PC-3 (cell line): ENCODE results near the gene STIM1. TPM values are rescaled to one million over a fixed set of nuclear protein-coding genes. Genes with fewer than 3 reads are reported as not detected.
A peak's percentile ranks its signal among the peaks of the same experiment; 100 is the strongest.

ENCODE experiments used
- ATAC-seq: fragments of 200-7000 bp; cut with Tn5 transposase; 2 replicates; pipeline ENCODE4 v1.9.1; 2020; ENCODE audit warnings: mild to moderate bottlenecking, moderate library complexity
- BruUV-seq: library from RNA; stranded (reverse); fragments of 400-500 nt; replicated peaks from 2 replicates; lab custom pipeline; 2021; lab: Mats Ljungman, UMichigan
- CTCF ChIA-PET: fragments of 300-600 bp; sonication (Branson Sonifier 250); formaldehyde crosslinking; loops from one replicate; lab custom pipeline; 2022; ENCODE audit warnings: antibody characterized with exemption; lab: Charles Lee
- POLR2A ChIA-PET: fragments of 300-600 bp; sonication (Branson Sonifier 250); formaldehyde crosslinking; loops from one replicate; lab custom pipeline; 2022; ENCODE audit warnings: antibody characterized with exemption; ENCODE audit not compliant: unreplicated experiment; lab: Charles Lee
- DNase-seq: peaks from one replicate; pipeline ENCODE4 v3.0.0-alpha.2; 2015
- H2AFZ ChIP-seq: fragments of 300-600 bp; sonication (generic); 2 replicates; pipeline ENCODE4 v1.6.0; 2016; ENCODE audit warnings: antibody characterized with exemption, low read length
- H3F3A ChIP-seq: fragments of 300-600 bp; sonication (generic); one replicate; pipeline ENCODE4 v1.6.0; 2017; ENCODE audit warnings: antibody characterized with exemption, low read length, control low read depth, mild to moderate bottlenecking; ENCODE audit not compliant: unreplicated experiment
- H3K27ac ChIP-seq: fragments of 300-600 bp; sonication (generic); 2 replicates; pipeline ENCODE4 v1.5.1; 2016; ENCODE audit warnings: mild to moderate bottlenecking, low read length
- H3K27me3 ChIP-seq: fragments of 300-600 bp; sonication (generic); 2 replicates; pipeline ENCODE4 v1.6.1; 2016; ENCODE audit warnings: low read length, mixed read lengths
- H3K36me3 ChIP-seq: fragments of 300-600 bp; sonication (generic); 2 replicates; pipeline ENCODE4 v1.6.1; 2016; ENCODE audit warnings: low read depth, mixed run types, low read length, mixed read lengths
- H3K4me1 ChIP-seq: fragments of 300-600 bp; sonication (generic); 2 replicates; pipeline ENCODE4 v1.5.1; 2016; ENCODE audit warnings: low read length; ENCODE audit not compliant: insufficient read depth
- H3K4me2 ChIP-seq: fragments of 300-600 bp; sonication (generic); 2 replicates; pipeline ENCODE4 v1.6.0; 2016; ENCODE audit warnings: low read length
- H3K4me3 ChIP-seq: fragments of 300-600 bp; sonication (generic); 2 replicates; pipeline ENCODE4 v1.5.1; 2016; ENCODE audit warnings: mild to moderate bottlenecking, low read length, mixed read lengths
- H3K79me2 ChIP-seq: fragments of 300-600 bp; sonication (generic); 2 replicates; pipeline ENCODE4 v1.6.1; 2017; ENCODE audit warnings: low read length, mixed read lengths
- H3K9ac ChIP-seq: fragments of 300-600 bp; sonication (generic); 2 replicates; pipeline ENCODE4 v1.6.0; 2016; ENCODE audit warnings: mild to moderate bottlenecking, low read length
- H3K9me2 ChIP-seq: fragments of 300-600 bp; sonication (generic); replicated peaks from 2 replicates; pipeline ENCODE4 v1.6.1; 2016; ENCODE audit warnings: mixed run types, low read length, mixed read lengths
- H3K9me3 ChIP-seq: fragments of 300-600 bp; sonication (generic); 2 replicates; pipeline ENCODE4 v1.6.1; 2016; ENCODE audit warnings: low read length, mixed read lengths
- H4K20me1 ChIP-seq: fragments of 300-600 bp; sonication (generic); 2 replicates; pipeline ENCODE4 v1.6.1; 2016; ENCODE audit warnings: low read length, mixed read lengths
- EZH2 ChIP-seq: fragments of 300-600 bp; sonication (generic); IDR thresholded peaks from one replicate; pipeline ENCODE4 v1.6.1; 2017; ENCODE audit warnings: antibody characterized with exemption, mild to moderate bottlenecking, low read length; ENCODE audit not compliant: unreplicated experiment
- EZH2phosphoT487 ChIP-seq: fragments of 300-600 bp; sonication (generic); IDR thresholded peaks from 2 replicates; pipeline ENCODE4 v1.6.1; 2018; ENCODE audit warnings: mild to moderate bottlenecking, antibody characterized with exemption, low read length, borderline replicate concordance
- intact Hi-C: fragments of 100-400 bp; cut with micrococcal nuclease; formaldehyde crosslinking; loops from 2 replicates; pipeline ENCODE4 v1.9.0; 2023
- total RNA-seq: library from RNA; depleted of rRNA; stranded (reverse); fragments of >200 nt; gene quantifications from 2 replicates; pipeline ENCODE4 v1.2.3, GENCODE V29; 2014
- TF ChIP-seq, protein P1 (sequence below): fragments of 300-600 bp; sonication (generic); conservative IDR thresholded peaks from 2 replicates; pipeline ENCODE4 v1.5.1; 2017; ENCODE audit warnings: antibody characterized with exemption, low read depth, mild to moderate bottlenecking, low read length

The STIM1 gene
- total RNA-seq, 1 experiment from 2014 or later: 22.8 TPM

DNA sequence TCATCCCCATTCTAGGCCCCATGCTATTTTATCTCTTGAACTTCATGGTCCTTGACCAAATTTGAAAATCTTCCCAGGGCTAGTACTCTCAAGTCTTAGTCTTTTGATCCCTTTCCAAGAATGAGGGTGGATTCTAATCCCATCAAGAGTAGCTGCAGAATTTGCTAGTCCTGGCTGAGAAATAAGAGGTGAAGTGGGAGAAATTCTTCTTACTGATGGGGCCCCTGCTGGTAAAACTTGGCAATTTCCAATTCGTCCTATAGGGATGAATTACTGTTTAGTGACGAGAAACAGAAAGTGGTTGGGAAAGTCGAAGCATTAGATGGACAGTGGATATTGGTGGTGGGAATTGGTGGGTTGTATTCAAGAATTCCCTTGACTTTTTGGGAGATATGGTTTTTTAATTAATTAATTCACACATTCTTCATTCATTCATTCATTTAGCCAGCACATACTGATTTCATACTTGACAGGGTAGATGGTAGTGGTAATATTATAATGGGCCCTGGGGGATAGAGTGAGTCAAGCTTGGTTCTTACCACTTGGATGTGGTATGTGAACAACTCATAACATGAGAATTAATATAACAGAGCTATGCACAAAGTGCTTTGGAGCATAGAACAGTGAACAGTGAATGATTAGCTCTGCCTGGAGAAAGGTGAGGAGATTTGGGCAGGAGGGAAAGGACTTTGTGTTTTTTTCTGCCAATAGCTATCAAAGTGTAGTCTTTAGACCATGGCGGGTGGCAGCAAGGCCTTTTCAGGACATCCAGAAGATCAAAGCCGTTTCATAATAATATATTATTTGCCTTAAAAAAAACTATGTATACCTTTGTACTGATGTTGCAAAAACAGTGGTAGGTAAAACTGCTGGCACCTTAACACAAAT is 103.8 kb downstream of the STIM1 start:
- Histone ChIP-seq H2AFZ (no peak overlapping the region), H3K4me2 (peak overlapping the region; percentile 14; the same call in 1 of the 2 replicates), H3K9me2 (no peaks in the 10 kb centered on the region), H3F3A (peaks cover 5% of the 10 kb centered on the region), H3K9ac (no peak overlapping the region), H3K4me1 (peaks cover 31% of the 10 kb centered on the region), H3K27ac (no peak overlapping the region), H3K4me3 (no peak overlapping the region), H4K20me1 (no peaks in the 10 kb centered on the region), H3K27me3 (no peaks in the 10 kb centered on the region), H3K36me3 (no peaks in the 10 kb centered on the region), H3K9me3 (no peaks in the 10 kb centered on the region), H3K79me2 (no peaks in the 10 kb centered on the region)
- CTCF ChIA-PET: interaction anchor here (0.5 to 1.4 kb wide), 3 partner anchors 104 to 111 kb away, joined by 4 to 7 read pairs (median 6); partner anchors contain the start of gene STIM1
- peak; percentile 60 for DNase-seq
- POLR2A ChIA-PET: no interaction called here
- peak; percentile 33 for ATAC-seq
- intact Hi-C loops: loop anchor here (2.0 to 10.0 kb wide), 3 partner anchors 37 to 116 kb away; partner anchors contain the start of gene STIM1
- BruUV-seq: no TSS peak
- TF ChIP-seq EZH2phosphoT487 (no peak), EZH2 (no peak)
- TF ChIP-seq, protein P1, sequence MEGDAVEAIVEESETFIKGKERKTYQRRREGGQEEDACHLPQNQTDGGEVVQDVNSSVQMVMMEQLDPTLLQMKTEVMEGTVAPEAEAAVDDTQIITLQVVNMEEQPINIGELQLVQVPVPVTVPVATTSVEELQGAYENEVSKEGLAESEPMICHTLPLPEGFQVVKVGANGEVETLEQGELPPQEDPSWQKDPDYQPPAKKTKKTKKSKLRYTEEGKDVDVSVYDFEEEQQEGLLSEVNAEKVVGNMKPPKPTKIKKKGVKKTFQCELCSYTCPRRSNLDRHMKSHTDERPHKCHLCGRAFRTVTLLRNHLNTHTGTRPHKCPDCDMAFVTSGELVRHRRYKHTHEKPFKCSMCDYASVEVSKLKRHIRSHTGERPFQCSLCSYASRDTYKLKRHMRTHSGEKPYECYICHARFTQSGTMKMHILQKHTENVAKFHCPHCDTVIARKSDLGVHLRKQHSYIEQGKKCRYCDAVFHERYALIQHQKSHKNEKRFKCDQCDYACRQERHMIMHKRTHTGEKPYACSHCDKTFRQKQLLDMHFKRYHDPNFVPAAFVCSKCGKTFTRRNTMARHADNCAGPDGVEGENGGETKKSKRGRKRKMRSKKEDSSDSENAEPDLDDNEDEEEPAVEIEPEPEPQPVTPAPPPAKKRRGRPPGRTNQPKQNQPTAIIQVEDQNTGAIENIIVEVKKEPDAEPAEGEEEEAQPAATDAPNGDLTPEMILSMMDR: peak; percentile 61

DNA sequence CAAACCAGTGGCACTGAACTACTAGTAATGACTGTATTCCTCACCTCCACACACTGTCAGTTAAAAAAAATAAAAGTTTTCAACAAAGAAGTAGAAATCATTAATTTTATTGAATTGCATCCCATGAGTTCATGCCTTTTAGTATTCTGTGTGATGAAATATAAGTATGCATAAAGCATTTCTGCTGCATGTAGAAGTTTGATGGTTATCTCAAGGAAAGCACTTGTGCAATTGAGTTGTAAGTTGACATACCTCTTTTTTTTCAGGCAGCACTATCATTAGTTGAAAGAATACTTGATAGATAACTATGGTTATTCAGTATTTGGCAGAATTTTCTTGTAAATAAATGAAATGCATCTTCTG is 104.4 kb downstream of the STIM1 start:
- ChIA-PET CTCF (interaction anchor here (0.6 kb wide), 1 partner anchor 105 kb away, joined by 6 read pairs; the partner anchor contains the start of gene STIM1), POLR2A (no interaction called here)
- Histone ChIP-seq H3K4me2 (peak overlapping the region; percentile 14; the same call in 1 of the 2 replicates), H3K9me3 (no peaks in the 10 kb centered on the region), H3K27ac (no peak overlapping the region), H3F3A (peaks cover 3% of the 10 kb centered on the region), H3K79me2 (no peaks in the 10 kb centered on the region), H4K20me1 (no peaks in the 10 kb centered on the region), H2AFZ (no peak overlapping the region), H3K9ac (no peak overlapping the region), H3K36me3 (no peaks in the 10 kb centered on the region), H3K4me3 (no peak overlapping the region), H3K9me2 (no peaks in the 10 kb centered on the region), H3K4me1 (peaks cover 25% of the 10 kb centered on the region), H3K27me3 (no peaks in the 10 kb centered on the region)
- intact Hi-C loops: loop anchor here (2.0 to 10.0 kb wide), 3 partner anchors 38 to 115 kb away; partner anchors contain the start of gene STIM1
- DNase-seq: no peak
- no TSS peak for BruUV-seq
- no peak for TF ChIP-seq EZH2
- TF ChIP-seq, protein P1: no peak
- TF ChIP-seq EZH2phosphoT487: no peak
- ATAC-seq: no peak
